SKM-1 (cell line): ENCODE results near the gene PACSIN3.
A peak's percentile ranks its signal among the peaks of the same experiment; 100 is the strongest.

Experiments used
- DNase-seq: peaks from one replicate; lab custom pipeline; 2025; ENCODE audit not compliant: unreplicated experiment; lab: John Stamatoyannopoulos, UW

PACSIN3 gene

DNA sequence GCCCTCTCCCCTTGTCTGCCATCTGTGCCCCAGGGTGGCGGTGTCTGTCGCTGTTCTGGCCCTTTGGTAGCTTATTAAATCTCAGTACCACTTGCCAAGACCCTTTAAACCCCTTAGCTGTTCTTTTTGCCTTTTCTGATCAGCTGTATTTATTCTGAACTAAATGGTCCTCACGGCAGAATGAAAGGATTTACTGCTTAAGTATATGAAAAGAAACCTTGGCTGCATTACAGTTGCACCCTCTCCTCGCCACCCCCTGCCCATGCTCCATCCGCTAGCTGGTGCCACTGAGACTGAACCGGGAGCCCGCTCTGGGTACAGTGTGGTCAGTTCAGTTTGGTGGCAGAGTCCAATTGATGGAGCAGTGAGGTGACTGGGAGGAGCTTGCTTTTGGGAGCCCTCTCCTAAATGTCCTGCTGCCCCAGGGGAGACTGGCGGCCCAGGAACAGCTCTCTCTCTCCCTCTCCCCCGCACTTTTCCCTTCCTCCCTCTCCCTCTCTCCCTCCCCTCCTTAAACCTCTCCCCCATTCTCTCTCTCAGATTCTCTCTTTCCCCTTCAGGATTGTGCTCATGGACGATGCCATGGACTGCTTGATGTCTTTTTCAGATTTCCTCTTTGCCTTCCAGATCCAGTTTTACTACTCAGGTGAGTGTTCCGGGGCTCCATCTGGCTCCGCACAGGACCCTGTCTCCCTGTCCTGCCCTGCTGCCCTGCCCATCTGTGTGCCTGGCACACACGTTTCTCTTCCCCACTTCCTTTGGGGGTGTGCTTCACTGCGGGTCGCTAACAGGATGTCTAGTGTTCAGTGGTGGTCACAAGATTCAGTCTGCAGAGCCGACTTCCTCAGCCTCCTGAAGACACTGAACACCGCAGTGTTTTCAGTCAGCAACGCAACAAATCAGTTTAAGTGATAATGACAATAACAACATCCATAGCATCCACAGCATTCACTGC lies 31.3 kb downstream of the PACSIN3 start:
- no peak for DNase-seq

DNA sequence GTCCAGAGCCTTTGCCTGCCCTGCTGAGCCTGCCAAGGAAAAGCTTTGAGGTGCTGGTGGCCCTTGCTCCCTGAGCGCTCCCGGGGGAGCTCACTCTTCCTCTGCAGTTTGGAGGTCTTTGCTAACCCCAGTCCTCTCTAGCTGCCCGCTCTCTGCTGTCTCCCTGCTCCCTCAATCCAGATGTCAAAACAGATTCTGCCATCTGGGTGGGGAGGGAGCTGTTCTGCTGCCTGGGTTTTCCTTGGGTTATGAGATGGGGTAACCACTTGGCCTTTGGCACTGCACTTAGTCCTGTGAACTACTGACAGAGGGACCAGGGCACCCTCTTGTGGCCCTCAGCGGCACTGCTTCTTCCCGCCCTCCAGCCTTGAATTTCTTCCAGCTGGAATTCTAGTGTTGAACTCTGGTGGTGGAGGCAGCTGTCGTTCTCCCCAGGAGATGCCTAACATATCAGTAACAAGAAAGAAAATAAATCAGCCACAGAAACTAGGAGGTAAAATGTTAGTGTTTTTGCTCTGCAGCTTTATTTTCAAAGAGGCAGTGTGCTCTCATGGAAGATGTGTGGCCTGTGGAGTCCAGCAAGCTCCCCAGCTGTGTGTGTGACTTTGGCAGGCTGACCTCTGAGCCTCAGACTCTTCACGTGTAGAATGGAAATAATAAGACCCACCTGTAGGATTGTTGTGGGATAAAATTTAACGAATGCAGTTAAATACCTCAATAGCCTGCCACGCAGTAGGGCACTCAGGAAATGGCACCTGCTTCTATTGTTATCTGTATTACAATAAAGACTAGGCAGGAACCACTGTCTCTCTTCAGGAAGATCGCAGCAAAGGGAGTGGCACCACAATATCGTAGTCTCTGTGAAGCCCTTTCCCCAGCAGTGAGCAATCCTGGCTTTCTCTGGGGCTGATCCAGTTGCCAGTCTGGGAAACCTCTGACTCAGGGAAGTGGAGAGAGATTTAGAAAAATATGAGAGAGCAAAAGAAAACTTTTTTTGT lies 33.0 kb downstream of the PACSIN3 start:
- DNase-seq: peak; percentile 30

DNA sequence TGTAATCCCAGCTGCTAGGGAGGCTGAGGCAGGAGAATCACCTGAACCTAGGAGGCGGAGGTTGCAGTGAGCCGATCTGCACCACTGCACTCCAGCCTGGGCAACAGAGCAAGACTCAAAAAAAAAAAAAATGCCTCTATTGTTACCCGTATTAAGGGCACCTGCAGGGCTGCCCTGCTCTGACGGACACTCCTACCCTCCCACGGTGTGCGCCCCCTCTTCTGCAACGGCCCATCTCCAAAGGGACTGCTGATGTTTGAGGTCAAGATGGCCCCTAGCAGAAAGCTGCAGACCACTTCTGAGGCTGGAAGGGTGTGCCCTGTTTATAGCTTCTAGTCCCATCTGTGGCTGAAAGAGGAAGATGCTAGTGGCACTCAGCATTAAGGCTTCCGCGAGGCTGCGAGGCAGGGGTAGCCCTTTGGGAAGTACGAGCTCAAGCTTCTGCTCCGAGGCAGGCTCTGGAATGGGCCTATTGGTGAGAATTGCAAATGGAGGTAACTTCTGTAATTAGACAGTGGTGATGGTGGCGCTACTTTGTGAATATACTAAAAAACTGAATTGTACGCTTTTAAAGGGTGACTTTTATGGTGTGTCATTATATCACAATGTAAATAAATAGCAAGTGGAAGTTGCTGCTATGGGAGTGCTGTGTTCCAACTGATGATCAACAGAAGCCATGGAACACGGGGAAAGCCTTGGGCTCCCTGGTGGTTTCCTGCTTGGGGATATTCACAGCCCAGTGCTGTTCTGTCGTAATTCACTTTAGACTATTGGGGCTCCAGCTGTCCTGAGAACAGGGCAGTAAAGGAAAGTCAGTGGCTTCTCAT lies 33.9 kb downstream of the PACSIN3 start:
- DNase-seq: no peak

DNA sequence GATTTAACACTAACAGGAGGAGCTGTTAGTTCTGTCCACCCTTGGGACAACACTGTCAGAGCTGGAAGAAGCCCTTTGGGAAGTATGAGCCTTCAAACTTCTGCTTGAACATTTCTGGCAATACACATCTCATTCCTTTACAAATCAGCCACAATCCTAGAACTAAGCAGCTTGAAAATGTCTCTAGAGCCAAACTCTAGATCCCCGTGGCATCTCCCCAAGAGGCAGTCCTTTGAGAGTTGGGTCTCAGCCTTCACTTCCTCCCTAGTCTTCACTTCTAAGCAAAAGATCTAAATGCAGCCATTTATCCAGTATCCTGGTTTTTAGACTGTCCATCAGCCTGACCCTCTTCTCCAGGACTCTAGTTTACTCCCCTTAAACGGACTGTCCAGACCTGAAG lies 36.5 kb downstream of the PACSIN3 start:
- DNase-seq: no peak

DNA sequence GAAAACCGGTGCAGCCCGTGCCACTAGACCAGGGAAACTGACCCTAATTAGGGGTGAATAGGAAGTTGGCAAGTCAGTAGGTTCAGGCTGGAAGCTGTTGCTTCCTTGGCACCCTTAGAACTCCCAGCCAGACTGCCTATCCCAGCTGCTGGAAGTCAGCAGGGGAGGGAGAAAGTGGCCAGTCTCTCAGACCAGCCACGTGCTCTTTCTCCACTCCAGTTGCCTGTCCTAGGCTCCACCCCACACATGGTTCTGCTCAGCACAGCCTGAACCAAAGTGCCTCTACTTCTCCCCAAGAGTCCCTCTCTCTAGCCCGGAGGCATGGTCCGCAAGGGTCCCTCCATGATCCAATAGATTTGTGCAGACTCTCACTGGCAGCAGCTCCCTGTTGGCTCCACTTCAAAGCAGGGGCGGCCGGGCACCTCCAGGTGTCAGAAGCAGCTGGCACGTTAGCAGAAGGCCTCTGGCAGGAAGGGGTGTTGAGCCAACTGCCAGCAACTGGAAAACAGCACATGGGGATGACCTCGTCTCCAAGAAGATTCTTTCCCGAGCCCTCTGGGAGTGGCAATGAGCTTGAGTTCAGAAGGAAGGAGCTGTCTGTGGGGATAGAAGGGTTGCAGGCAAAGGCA lies 37.2 kb downstream of the PACSIN3 start:
- DNase-seq: no peak

DNA sequence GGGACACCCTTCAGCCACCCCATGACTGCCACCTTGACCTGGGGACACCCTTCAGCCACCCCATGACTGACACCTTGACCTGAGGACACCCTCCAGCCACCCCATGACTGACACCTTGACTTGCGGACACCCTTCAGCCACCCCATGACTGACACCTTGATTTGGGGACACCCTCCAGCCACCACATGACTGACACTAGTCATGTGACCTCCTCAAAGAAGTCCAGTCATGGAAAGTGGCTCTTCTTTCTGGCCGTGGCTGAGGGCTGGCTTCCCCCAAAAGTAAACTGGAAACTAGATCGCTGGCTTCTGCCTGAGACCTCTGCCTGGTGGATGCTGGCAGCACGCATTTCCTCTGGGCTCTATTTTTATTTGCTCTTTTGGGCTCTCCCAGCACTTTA lies 38.0 kb downstream of the PACSIN3 start:
- no peak for DNase-seq

DNA sequence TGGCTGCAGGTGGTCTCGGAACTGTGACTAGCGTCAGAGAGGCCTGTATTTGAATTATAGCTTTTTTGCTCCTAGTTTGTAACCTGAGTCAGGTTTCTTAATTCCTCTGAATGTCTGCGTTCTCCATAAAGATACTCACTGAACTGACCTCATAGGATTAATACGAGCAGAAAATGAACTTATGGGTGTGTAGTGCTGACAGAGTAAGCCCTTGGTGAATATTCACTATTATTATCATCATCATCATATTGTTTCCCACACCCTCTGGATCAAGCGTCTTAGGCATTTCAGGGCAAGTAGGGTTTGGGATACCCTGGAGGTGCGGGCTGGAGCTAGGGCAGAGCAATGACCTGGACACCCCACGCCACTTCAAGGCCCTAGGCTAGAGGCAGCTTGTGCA lies 38.6 kb downstream of the PACSIN3 start:
- DNase-seq: no peak

DNA sequence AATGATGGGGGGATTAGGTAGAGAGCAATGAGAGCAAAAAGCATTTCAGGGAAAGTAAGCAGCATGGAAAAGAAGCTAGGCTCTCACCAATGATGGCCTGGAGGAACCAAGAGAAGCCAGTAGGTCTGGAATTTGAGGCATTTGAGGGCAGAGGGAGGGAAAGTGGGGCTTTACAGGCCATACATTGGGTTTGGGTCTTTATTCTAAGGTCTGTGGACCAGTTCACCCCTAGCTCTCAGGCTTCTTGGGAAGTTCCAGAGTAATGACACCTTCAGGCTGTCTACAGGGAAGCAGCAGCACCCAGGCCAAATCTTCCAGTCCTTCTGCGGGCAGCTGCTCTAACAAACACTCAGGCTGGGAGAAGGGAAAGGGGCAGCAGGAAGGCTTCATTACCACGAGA lies 39.0 kb downstream of the PACSIN3 start:
- no peak for DNase-seq

DNA sequence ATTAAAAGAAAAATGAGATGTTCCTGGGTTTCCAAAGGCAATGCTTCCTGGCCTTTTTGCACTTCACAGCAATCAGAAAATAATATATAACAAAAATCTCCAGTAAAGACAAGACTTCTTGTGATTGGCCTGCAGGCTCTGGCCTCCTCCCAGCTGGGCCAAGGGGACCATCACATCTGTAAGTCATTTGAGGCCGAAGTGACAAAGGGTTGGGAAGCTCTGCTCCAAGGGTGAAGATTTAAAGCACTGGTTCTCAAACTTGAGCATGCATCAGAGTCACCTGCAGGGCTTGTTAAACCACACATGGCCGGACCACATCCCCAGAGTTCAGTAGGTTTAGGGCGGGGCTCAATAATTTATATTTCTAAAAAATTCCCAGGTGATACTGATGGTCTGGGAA lies 41.7 kb downstream of the PACSIN3 start:
- DNase-seq: no peak

DNA sequence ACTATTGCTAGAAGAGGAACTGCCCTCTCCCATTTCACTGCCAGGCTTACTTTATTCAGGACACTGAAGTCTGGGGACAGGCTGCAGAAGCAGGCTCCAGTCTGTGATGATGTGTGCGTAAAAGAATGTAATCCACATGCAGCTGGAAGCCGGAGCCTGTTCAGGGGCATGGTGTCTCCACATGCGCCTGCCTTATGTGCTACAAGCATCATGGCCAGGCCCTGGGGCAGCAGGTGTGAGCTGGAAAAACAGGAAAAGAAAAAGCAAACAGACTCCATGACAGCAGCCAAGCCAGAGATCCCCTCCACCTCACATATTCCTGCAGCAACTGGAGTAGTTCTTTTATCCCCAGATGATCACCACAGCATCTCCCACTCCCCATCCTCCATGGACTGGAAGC lies 42.9 kb downstream of the PACSIN3 start:
- DNase-seq: no peak

DNA sequence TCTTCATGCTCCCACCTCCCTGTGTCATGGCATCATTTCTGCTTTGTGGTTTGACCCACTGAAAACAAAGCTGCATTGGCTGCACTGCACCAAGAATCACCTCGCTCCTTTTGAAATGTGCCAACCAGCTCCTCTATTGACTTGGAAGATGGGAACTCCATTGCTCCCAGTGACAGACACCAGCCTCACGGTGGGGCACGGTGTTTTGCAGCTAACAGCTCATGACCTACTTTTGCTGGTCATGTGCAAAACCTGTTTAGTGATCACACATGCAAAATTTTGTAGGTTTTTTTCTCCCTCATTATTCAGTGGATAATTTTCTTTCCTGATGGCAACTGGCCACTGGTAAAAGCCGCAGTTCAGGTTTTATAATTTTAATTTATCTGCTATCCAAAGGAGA lies 46.4 kb downstream of the PACSIN3 start:
- DNase-seq: no peak

DNA sequence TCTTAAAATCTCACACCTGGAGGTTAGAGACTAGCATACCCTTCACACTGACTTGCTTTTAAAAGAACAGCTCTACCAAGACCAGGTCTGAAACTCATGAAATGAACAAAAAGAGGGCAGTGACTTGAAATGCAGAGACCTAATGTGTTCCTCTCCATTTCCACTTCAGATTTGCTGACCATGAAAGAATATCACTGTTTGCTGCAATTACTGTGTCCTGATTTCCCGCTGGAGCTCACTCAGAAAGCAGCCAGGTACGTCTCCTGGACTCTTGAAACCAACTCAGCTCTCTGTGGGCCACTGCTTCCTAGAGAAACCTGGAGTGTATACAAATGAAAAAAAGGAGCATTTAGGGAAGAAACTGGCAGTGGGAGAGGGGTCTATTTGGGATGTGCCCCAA lies 48.8 kb downstream of the PACSIN3 start:
- DNase-seq: no peak

DNA sequence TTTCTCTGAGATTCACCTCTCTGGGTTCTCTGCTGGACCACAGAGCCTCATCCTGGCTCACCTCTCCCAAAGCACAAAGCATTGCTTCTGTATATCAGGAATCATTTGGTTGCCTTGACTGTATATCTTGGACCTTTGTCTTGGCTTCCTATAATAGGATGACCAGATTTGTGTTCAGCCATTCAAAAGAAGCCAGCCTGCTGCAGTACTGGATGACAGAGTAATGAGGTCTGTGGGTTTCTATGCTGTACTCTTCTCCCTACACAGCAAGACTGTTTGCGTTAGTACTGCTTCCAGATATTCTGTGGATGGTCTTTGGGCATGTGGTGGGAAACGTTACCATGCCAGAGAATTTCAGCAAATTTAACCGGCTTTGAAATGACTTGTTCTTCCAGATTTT lies 49.3 kb downstream of the PACSIN3 start:
- DNase-seq: no peak

DNA sequence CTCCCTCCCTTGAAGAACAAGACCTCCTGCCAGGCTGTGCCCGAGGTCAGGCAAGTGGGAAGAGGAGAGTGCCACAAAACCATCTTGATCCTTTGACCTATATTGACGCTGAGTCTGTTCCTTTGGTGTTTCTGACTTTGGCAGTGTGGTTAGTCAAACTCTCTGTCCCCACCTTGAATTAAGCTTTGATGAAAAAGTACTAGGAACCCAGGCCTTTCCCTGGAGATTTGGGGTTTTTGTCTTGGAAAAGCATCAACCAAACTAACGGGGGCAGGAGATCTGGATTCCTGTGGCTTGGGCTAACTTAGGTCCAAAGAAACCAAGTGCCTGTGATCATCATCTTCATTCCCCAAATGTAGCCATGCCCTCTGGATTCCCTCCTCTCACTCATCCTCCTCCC lies 49.9 kb downstream of the PACSIN3 start:
- DNase-seq: no peak

DNA sequence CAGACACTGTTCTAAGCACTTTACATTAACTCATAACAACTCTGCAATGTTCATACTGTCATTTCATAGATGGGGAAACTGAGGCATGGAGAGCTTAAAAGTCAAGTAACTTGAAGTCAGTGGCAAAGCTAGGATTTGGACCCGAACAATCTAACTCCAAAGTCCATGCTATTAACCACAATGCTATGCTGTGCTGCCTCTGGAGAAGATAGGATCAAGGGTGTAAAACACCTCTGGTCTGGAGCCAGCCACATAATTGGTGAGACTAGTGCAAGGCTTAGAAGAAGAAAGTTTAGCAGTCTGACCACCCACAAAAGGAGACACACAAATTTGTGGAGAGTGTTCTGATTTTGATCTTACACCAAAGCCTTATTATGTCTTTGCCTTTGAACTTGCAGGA lies 53.3 kb downstream of the PACSIN3 start:
- DNase-seq: no peak

DNA sequence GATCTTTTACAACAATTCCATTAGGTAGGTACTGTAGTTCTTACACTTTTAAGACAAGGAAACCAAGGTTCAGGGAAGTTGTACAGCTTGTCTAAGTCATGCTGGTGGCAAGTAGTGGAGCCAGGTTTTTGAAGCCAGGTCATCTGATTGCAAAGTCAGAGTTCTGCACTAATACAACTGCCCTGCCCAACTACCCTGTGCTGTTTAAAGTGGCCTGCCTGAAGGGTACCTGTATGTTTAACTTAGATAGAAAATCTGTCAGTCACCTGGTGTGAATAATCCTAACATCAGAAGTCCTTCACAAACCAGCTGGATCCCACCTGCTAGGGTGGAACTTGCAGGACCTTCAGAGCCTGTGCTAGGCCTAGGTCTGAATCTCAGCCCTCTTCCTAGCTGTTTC lies 53.7 kb downstream of the PACSIN3 start:
- DNase-seq: no peak

DNA sequence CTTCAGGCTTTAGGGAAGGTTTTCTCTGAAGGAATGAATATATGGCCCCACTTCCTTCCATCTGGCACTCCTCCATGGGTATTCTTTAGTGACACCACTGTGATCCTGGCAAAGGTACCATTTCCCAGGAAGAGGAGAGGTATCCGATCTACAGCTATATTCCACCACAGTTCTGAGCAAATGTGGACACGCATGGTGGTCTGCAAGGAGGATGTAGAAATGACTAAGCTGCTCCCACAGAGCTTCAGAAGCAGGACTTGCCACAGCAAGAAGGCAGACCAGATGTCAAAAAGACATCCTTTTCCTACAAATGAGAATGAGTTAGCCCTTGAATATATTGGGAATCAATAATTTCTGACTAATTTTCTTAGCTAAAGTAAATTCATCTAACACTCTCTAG lies 55.1 kb downstream of the PACSIN3 start:
- no peak for DNase-seq

DNA sequence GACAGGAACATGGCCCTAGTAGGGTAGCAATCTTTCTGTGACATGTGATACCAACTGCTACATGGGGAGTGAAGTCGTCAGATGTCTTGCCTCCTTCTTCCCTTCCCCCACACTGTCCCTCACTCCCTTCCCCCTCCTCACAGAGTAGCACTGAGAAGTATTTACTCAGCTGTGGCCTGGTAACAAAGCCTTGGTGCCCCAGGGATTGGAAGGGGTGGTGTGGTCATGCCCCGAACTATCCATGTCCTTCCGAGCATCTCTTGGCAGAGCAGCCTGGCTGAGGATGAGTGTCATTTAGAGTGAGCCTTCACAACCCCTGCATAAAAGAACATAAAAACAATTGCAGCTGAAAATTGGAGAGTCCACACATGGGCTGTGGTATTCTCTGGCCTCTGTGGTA lies 55.7 kb downstream of the PACSIN3 start:
- no peak for DNase-seq
